SK-N-SH treated with all-trans-retinoic acid at 6 μM for 48 hours (cell line): ENCODE data around the gene BRF1.
A peak's percentile ranks its signal among the peaks of the same experiment; 100 is the strongest.

ENCODE experiments used
- ATAC-seq: fragments of 200-7000 bp; cut with Tn5 transposase; 3 replicates; pipeline ENCODE4 v1.9.1; 2020; ENCODE audit warnings: mild to moderate bottlenecking, moderate library complexity
- ARNTL ChIP-seq: fragments of 450-650 bp; formaldehyde crosslinking; IDR thresholded peaks from 2 replicates; pipeline ENCODE4 v1.5.0; 2020; ENCODE audit warnings: low read depth, mild to moderate bottlenecking, moderate library complexity, borderline replicate concordance
- BACH2 ChIP-seq: fragments of 250-450 bp; sonication (Bioruptor Pico); IDR thresholded peaks from 2 replicates; pipeline ENCODE4 v1.9.0; 2021; ENCODE audit warnings: mild to moderate bottlenecking, borderline replicate concordance
- CREB5 ChIP-seq: fragments of 250-450 bp; sonication (Bioruptor Pico); IDR thresholded peaks from 2 replicates; pipeline ENCODE4 v1.5.1; 2020; ENCODE audit warnings: low read depth, mild to moderate bottlenecking, moderate library complexity
- CSDC2 ChIP-seq: fragments of 250-450 bp; sonication (Bioruptor Pico); IDR thresholded peaks from 2 replicates; pipeline ENCODE4 v1.5.0; 2020; ENCODE audit warnings: mild to moderate bottlenecking, moderate library complexity
- CSRNP3 ChIP-seq: fragments of 250-450 bp; sonication (Bioruptor Pico); IDR thresholded peaks from 2 replicates; pipeline ENCODE4 v1.5.1; 2021; ENCODE audit warnings: mild to moderate bottlenecking, moderate library complexity
- ESRRG ChIP-seq: fragments of 250-450 bp; sonication (Bioruptor Pico); IDR thresholded peaks from 2 replicates; pipeline ENCODE4 v1.6.1; 2021; ENCODE audit warnings: mild to moderate bottlenecking
- GLIS3 ChIP-seq: fragments of 250-450 bp; sonication (Bioruptor Pico); IDR thresholded peaks from 2 replicates; pipeline ENCODE4 v1.5.0; 2020; ENCODE audit warnings: mild to moderate bottlenecking, moderate library complexity
- ISL1 ChIP-seq: fragments of 250-450 bp; sonication (Bioruptor Pico); IDR thresholded peaks from 2 replicates; pipeline ENCODE4 v2.1.2; 2022; ENCODE audit warnings: mild to moderate bottlenecking, moderate library complexity
- OSR1 ChIP-seq: fragments of 250-450 bp; sonication (Bioruptor Pico); IDR thresholded peaks from 2 replicates; pipeline ENCODE4 v1.8.0; 2022; ENCODE audit warnings: moderate library complexity, mild to moderate bottlenecking, inconsistent platforms
- PATZ1 ChIP-seq: fragments of 250-450 bp; sonication (Bioruptor Pico); IDR thresholded peaks from 2 replicates; pipeline ENCODE4 v1.8.0; 2020; ENCODE audit warnings: mild to moderate bottlenecking, moderate library complexity, borderline replicate concordance
- POU6F1 ChIP-seq: fragments of 250-450 bp; sonication (Bioruptor Pico); IDR thresholded peaks from 2 replicates; pipeline ENCODE4 v1.8.0; 2021; ENCODE audit warnings: low read depth, mild to moderate bottlenecking, moderate library complexity, borderline replicate concordance
- PPARA ChIP-seq: fragments of 250-450 bp; sonication (Bioruptor Pico); IDR thresholded peaks from 2 replicates; pipeline ENCODE4 v1.5.0; 2020; ENCODE audit warnings: mild to moderate bottlenecking, borderline replicate concordance
- RARB ChIP-seq: fragments of 250-450 bp; sonication (Bioruptor Pico); IDR thresholded peaks from 2 replicates; pipeline ENCODE4 v1.8.0; 2021; ENCODE audit warnings: mild to moderate bottlenecking, moderate library complexity
- SNAI2 ChIP-seq: fragments of 250-450 bp; sonication (Bioruptor Pico); IDR thresholded peaks from 2 replicates; pipeline ENCODE4 v1.5.0; 2020; ENCODE audit warnings: mild to moderate bottlenecking, moderate library complexity
- TCF4 ChIP-seq: fragments of 250-450 bp; sonication (Bioruptor Pico); IDR thresholded peaks from 2 replicates; pipeline ENCODE4 v1.8.0; 2021; ENCODE audit warnings: mild to moderate bottlenecking, moderate library complexity, borderline replicate concordance
- TOX ChIP-seq: fragments of 250-450 bp; sonication (Bioruptor Pico); IDR thresholded peaks from 2 replicates; pipeline ENCODE4 v1.8.0; 2021; ENCODE audit warnings: mild to moderate bottlenecking, moderate library complexity, borderline replicate concordance
- ZFP3 ChIP-seq: fragments of 250-450 bp; sonication (Bioruptor Pico); IDR thresholded peaks from 2 replicates; pipeline ENCODE4 v1.5.0; 2020; ENCODE audit warnings: mild to moderate bottlenecking, moderate library complexity
- ZFP30 ChIP-seq: fragments of 450-650 bp; formaldehyde crosslinking; IDR thresholded peaks from 2 replicates; pipeline ENCODE4 v1.5.0; 2022; ENCODE audit warnings: mild to moderate bottlenecking, moderate library complexity
- ZNF565 ChIP-seq: fragments of 450-650 bp; formaldehyde crosslinking; conservative IDR thresholded peaks from 2 replicates; pipeline ENCODE4 v1.5.0; 2020; ENCODE audit warnings: low read depth, mild to moderate bottlenecking, moderate library complexity
- ZNF8 ChIP-seq: fragments of 450-650 bp; formaldehyde crosslinking; IDR thresholded peaks from 2 replicates; pipeline ENCODE4 v1.5.0; 2020; ENCODE audit warnings: mild to moderate bottlenecking, moderate library complexity

Gene BRF1

GRCh38 chr14:105196265-105196960, 104.4 kb downstream of the BRF1 start:
- no peak for ATAC-seq
- TF ChIP-seq ISL1 (CRISPR knock-in tag) (no peak), PPARA (CRISPR knock-in tag) (no peak), ZFP30 (no peak)
- TF ChIP-seq, all 23 proteins: peak for 0

- TF ChIP-seq POU6F1 (CRISPR knock-in tag) (no peak), PATZ1 (CRISPR knock-in tag) (no peak), ESRRG (CRISPR knock-in tag) (no peak)
- ATAC-seq: no peak
Observed at GRCh38 chr14:105195522-105196264, 105.1 kb downstream of the BRF1 start.

GRCh38 chr14:105195051-105195450, 105.8 kb downstream of the BRF1 start:
- TF ChIP-seq BACH2 (CRISPR knock-in tag) (no peak), ZFP3 (CRISPR knock-in tag) (no peak), ZFP30 (no peak), CSDC2 (CRISPR knock-in tag) (no peak), GLIS3 (no peak), ISL1 (CRISPR knock-in tag) (no peak), CREB5 (no peak), ESRRG (CRISPR knock-in tag) (no peak), ARNTL (CRISPR knock-in tag) (no peak), ZNF8 (CRISPR knock-in tag) (no peak), PATZ1 (CRISPR knock-in tag) (no peak), POU6F1 (CRISPR knock-in tag) (no peak), OSR1 (CRISPR knock-in tag) (no peak), ZNF565 (CRISPR knock-in tag) (no peak), TCF4 (CRISPR knock-in tag) (no peak)
- TF ChIP-seq, all 23 proteins: peak for 0
- ATAC-seq: no peak

- peak; percentile 60 for ATAC-seq
- no peak for TF ChIP-seq GLIS3
- TF ChIP-seq POU6F1 (CRISPR knock-in tag): no peak
- TF ChIP-seq RARB (CRISPR knock-in tag): no peak
- TF ChIP-seq ZNF8 (CRISPR knock-in tag): no peak
- no peak for TF ChIP-seq CSRNP3 (CRISPR knock-in tag)
- no peak for TF ChIP-seq TOX (CRISPR knock-in tag)
- TF ChIP-seq ISL1 (CRISPR knock-in tag): no peak
- TF ChIP-seq ESRRG (CRISPR knock-in tag): no peak
- TF ChIP-seq SNAI2 (CRISPR knock-in tag): no peak
Observed at GRCh38 chr14:105193916-105194782, 106.7 kb downstream of the BRF1 start.
